T-helper 1 cell (primary cell): ENCODE results near the gene JUNB.

ENCODE experiments used
- DNase-seq, 5 donors: peaks; one replicate each; pipeline ENCODE4 v3.0.0-alpha.2; 2012 to 2020

JUNB gene

DNA sequence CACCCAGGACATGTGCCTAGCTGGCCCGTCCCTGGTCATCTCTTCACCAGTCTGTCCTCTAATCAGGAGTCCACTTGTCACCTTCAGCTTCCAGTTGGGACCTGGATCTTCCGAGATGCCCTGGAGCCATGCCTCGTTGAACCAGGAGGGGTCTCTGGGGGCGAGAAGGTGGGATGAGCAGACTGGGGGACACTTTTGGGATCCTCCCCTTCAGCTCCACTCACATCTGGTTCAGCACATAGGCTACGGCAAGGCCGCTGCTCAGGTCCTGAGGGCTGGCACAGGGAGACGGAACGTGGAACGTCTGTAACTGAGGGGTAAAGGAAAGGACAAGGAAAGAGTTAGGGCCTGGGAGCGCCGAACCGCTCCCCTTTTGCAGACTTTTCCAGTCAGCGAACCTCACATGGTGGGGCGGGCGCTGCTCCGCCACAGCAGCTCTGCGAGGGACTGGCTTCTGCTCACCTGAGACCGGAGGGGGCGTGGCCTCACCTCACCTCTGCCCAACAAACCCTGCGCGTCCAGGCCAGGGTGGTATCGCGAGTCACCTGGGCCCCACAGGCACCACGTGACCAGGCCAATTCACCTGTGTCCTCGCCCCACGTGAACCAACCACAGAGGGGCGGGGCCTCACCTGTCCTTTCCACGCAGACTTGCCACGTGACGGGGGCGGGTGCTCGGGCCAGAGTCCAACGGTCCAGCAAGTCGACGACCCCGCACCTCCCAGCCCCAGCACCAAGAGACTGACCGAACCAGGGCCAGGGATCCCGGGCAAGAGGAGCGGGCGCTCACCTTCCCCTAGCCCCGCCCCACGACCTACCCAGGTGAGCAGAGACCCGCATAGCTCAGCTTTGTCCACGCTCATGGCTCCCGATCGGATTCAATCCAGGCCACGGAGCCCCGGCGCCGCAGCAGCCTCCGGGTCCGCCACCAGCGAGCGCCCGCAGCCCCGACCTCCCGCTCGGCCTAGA lies 16.4 kb upstream of the JUNB start, which contains the start of gene HOOK2:
Gene HOOK2, minus strand, starts transcription at position 965 of the 968 bp plus-strand sequence. Its CDS starts 103 bp downstream, at position 862.
- peak in 1 of 5 donors; percentile 45 for DNase-seq

DNA sequence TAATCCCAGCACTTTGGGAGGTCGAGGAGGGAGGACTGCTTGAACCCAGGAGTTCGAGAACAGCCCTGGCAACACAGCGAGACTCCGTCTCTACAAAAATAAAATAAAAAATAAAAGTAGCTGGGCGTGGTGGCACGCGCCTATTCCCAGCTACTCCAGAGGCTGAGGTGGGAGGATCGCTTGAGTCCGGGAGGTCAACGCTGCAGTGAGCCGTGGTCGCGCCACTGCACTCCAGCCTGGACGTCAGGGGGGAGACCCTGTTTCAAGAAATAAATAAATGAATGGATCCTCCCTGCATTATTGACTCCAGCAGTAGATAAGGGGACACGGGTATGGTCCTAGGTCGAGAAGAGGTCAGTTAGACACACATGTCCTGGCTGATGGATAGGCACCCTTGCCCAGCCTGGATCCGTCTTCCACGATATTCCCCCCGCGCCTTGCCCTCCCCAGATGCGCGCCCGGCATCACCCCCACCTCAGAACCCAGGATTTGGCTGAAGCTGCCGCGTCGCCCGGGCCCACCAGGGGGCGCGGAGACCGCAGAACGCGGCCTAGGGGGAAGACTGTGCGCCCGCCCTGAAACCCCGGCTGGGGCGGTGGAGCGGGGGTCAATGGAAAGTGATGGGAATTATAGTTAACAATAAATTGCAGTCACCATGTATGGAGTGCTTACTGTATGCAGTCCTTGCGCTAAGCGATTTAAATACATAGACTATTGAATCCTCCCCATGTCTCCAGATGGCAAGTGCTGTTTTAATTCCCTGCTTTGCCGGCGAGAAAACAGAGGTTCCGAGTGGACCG lies 13.9 kb upstream of the JUNB start:
- DNase-seq, result peak; percentile 53 to 80 (median 70)

DNA sequence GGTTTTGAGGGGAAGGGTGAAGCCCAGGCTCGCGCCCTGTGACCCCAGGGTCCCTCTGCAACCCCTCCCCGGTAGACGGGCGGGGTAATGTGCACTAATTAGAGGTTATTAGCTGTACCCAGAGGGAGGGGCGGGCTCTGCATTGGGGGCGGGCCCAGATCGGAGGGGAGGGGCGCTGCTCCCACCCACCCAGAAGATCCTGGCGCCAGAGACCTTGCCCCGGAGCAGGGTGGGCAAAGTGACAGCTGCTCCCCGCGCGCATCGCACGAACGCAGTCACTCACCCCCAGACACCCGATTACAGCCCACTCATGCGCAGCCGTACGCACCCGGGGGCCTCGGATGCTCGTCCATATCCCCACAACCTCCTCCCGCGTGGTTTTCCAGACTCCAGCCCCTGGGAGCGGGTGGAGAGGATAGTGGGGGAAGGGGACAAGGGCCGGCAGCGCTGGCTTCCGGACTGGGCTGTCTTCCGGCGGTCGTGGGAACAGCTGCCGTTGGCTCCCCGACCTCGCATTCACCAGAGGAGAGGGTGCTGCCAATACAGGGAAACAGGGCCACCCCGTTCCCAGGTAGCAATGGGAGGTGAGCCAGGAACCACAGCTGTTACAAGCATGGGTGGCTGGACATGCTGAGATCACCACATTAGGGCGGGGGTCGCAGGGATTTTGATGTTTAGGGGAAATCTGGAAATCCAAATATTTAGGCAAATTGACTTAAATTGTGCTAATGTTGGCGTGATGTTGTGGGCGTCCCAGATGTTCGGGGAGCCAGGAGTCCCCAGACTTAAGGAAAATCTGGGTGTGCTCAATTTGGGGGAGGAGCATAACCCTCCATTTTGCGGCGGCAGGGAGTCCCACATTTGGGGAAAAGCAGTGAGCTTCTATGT lies 13.0 kb upstream of the JUNB start:
- DNase-seq, result peak in 2 of 5 donors; percentile 37 to 67

DNA sequence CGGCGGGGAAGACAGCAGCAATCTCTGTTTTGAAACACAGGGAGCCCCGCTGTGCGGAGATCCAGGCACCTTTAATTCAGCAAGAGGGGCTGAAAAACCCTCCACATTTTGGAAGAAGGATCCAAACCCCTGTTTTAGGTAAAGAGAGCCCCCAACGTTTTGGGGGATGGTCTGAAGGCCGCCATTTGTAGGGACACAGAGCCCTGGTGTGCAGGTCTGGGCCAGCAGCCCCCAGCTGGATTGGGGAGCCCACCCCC lies 12.5 kb upstream of the JUNB start:
- DNase-seq, result no peak

DNA sequence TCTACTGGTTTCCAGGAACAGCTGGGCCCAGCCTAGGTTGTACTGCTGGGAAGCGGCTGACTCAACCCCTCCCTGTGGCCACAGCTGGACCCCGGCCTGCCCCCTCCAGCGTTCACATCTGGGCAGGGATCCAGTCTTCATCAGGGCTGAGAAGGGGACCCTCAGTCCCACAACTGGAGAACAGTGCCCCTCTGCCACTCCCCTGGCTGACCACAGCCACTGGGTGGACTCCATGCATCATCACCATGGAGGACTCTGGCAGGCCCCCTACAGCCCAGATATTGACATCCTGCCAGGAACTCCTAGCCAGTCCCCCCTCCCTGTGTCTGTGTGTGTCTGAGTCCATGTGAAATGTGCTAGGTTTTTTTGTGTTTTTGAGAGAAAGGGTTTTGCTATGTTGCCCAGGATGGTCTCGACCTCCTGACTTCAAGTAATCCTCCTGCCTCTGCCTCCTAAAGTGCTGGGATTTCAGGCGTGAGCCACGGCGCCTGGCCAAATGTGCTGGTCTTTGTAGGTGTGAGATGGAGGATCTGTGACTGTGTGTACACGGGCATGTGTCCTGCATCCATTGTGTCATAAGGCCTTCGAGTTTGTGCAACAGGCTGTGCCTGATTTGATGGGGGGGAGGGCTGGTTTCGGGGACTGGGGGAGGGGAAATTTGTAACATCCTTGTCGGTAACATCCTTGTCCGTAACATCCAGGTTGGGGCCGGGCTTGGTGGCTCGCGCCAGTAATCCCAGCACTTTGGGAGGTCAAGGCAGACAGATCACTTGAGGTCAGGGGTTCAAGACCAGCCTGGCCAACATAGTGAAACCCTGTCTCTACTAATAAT lies 11.9 kb upstream of the JUNB start:
- DNase-seq, result no peak

DNA sequence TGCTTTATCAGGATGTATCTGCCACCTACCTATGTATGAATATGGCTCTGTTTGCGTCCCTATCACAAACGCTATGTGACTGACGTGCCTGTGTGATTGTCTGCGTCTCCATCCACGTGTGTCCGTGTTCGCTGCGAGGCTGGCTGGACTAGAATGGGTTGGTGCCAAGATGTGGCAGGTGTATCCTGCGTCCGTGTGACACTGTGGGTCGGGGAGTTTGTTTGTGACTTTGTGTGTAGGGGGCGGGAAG lies 9.2 kb upstream of the JUNB start:
- peak in 1 of 5 donors; percentile 90 for DNase-seq

DNA sequence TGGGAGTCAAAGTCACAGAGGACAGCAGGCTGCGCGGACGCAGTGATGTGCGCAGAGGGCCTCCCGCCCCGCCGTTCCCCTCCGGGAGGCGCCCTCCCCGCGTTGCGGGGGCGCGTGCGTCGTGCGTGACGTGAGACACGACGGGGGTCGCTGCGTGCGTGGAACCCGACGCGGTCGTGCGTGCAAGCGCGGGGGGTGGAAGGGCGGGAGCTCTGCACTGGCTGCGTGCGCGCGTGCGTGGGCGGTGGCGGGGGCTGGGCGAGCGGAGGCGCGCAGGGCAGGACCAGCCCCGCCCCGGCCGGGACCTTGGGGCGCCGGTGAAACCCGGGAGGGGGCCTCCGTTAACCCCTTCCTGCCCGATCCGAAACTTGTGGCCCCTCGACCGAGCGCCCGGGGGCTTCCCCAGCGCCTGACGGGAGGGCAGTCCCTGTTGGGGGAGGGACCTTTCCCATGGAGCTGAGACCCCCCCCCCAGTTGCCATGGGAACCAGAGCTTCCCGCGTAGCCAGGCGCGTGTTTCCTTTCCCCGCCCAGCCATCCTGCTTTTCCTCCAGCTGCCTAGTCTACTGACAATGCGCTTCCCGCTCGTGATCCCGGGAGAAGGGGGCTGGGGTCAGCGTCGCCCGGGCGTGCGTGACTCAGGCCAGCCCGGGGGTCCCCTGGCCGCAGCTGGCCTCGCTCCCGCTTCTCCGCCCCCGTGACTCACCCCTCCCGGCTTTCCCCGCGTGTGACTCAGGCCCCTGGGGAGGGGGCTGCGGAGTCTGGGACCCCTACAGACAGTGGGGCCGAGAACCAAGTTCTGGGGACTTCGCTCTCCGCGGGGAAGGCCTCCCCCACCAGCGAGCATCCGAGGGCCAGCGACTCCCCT lies 8.6 kb upstream of the JUNB start:
- peak; percentile 92 to 98 (median 93) for DNase-seq

DNA sequence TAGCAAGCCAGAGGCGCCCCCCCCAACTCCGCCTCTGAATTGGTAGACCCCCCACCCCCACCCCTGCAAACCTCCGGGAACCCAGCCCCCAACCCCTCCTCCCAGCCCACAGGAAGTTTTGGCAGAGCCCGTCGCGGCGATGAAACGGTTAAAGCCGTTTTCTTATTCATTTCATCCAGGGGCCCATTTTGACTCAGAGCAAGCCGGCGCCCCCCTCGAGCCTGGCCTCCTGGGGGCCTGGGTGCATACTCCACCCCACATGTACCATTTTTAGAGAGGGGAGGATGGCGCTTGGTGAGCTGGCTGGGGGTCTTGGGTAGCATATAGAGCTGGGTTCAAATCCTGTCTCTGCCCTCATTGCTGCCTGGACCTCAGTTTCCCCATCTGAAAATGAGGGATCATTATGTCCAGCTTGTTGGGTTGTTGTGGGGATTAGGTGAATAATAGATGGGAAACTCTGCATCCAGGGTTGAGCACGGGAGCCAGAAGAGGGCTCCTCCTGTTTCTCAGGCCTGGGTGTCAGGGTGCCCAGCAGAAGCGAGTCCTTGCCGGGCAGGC lies 7.9 kb upstream of the JUNB start:
- peak in 1 of 5 donors; percentile 82 for DNase-seq

DNA sequence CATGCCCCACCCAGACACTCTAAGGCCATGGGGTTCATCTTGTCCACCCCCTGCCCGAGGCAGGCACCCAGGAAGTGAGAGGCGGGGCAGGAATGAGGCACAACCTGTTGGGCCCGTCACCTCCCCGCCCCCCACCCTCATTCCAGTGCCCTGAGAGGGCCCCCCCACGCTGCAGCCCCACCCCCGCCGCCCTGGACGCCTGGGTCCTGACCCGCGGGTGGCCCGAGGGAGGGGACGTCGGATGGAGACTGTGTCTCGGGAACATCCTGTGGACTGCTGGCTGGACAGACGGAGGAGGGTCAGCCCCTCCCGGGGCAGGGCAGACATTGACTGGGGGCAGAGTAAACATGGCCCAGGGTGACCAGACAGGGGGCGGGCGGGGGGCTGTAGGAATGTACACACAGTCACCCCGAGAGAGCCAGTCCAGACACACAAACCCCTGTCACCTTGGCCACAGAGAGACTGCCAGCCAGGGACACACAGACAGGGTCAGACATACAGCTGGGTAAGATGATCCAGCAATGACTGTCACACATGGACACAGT lies 7.4 kb upstream of the JUNB start:
- peak in 1 of 5 donors; percentile 46 for DNase-seq

DNA sequence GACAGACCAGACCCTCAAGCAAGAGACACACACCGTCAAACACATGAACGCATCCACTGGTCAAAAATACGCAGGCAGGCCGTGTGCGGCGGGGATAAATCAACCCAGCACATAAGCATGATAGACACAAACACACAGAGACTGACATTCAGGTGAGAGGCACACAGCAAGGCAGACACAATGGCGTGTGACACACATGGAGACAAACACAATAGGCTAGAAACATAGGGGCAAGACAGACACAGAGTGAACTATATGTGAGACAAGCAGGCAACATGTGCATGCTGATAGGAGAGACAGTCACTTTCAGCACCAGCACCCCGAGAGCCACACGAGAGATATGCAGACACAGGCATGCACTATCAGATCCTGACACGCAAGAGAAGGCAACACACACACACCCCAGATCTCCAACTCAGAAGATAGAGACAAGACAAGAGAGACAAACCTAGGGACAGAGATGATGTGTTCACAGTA lies 6.9 kb upstream of the JUNB start:
- peak in 2 of 5 donors; percentile 25 to 44 for DNase-seq

DNA sequence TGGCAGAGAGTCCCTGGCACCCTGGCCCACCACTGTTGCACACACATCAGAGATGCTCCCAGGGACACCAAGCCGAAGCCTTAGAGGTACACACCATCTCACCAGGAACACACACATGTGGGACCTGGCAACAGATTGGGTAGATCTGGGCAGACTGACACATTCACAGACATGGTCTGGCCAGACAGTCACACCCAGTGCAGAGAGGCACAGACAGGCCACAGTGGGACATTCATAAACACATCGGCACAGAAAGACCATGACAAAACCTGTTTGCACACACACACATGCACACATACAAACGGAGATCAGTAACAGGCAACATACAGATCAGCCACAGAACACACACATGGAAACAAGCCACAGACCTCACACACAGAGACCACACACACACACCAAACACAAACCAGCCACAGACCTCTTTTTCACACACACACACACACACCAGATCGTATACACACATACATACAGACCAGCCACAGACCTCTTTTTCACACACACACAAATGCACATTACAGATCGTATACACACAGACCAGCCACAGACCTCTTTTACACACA lies 6.3 kb upstream of the JUNB start:
- DNase-seq, result peak in 2 of 5 donors; percentile 31 to 61

DNA sequence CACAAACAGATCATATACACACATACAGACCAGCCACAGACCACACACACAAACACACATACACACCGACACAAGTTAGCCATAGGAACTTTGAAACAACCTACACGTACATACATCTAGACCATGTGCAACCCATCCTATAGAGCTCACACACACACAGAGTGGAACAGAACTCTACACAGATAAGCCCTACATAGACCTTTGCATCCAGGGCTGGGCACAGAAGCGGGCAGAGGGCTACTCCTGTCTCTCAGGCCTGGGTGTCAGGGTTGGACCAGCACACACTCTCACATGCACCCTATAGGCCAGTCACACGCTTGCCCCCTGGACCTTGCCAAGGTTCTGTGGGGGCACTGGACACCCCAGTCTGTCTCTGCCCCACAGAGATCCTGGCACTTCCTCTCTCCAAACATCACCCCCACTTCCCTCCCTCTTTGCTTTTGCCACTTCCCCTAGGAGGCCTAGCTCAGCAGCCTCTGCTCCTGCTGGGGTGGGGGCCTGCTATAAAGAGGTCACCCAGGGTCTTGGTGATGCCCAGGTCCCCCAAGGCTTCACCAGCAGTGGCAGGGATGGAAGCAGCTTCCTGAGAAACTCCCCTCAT lies 5.8 kb upstream of the JUNB start:
- no peak for DNase-seq

DNA sequence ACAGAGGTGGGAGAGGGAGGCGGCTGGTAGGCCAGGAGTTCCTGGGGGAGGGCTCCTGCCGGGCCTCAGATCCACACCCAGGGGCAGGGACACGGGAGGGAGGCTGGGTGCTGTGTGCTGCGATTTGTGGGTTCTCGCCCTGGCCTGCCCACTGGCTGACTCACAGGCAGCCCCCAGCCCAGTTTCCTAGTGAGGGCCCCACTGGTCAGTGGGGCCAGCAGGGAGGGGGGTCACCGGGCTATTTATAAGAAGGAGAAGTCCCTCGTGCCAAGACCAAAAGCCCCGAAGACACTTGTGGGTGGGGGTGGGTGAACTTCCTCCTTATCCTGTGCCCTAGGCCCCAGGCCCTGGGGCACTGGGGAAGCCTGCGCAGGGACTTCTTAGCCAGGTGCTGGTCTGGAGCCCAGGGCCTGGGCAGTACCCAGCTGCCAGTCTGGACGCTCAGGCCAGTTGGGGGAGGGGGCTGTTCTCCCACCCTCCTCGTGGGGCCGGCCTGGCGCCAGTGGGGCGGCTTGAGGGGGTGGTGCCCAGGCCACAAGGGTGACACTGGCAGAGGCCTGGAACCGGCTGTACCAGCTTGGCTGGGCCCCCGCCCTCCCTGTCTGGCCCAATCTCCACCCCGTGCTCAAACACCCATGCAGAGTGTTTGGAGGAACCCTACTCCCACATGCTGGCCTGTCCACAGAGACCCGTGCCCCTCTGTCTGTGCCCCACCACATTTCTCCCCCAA lies 5.0 kb upstream of the JUNB start:
- no peak for DNase-seq

DNA sequence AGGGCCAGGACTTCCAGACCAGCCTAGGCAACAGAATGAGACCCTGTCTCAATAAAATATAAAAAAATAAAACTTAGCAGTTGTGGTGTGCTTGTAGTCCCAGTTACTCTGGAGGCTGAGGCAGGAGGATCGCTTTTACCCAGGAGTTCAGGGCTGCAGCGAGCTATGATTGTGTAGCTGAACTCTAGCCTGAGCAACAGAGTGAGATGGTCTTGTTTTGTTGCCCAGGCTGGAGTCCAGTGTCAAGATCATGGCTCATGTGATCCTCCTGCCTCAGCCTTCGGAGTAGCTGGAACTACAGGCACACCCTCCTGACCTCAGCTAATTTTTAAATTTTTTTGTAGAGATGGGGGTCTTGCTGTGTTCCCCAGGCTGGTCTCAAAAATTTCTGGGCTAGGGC lies 4.3 kb upstream of the JUNB start:
- DNase-seq, result no peak

DNA sequence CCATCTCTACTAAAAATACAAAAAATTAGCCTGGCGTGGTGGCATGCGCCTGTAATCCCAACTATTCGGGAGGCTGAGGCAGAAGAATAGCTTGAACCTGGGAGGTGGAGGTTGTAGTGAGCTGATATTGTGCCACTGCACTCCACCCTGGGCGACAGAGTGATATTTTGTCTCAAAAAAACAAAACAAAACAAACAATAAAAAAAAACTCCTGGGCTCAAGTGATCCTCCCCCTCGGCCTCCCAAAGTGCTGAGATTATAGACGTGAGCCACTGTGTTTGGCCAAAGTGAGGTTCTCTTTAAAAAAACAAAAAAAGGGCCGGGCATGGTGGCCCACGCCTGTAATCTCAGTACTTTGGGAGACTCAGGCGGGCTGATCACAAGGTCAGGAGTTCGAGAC lies 3.8 kb upstream of the JUNB start:
- no peak for DNase-seq

DNA sequence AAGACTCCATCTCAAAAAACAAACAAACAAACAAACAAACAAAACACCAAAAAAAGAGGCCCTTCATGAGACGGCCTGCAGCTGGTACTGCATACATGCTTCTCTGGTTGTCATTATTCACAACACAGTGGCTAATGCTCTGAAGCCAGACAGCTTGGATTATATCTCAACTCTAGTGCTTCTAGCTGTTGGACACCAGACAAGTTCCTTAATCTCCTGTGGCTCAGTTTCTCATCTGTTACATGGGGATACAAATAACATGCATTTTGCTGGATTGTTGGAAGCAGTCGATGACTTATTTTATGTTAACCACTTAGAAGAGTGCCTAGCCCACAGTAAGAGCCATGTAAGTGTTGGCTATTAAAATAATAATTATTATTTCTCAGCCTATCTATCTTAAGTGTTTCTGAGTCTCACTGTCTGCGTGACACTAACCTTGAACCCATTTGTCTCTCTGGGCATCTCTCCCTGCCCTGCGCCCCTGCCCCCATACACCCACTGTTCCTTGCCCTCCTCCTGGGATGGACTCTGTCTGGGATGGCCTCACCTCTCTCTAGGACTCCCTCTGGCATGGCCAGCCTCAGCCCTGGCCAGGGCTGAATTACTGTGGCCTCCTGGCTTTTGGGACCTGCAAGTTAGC lies 3.1 kb upstream of the JUNB start:
- no peak for DNase-seq

DNA sequence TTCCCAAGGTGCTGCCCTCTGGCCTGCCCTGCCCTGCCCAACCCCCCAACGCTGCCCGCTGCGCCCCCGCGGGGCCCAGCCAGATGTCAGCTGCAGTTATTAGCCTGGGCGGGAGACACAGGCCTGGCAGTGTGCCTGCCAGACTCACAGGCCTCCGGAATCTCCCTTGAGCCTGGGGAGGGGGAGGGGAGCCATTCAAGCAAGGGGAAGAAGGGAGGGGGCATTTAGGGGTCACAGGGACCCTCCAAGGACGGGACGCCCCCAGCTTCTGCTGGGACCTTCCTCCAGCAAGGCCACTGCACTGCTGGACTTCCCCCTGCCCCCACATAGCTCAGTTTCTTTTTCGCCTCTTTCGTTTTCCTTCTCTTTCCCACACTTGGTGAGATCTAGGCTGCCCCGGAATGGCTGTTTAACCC lies 2.6 kb upstream of the JUNB start:
- DNase-seq, result peak in 3 of 5 donors; percentile 49 to 57 (median 53)
